NCI-H526 treated with DMSO at 0.1 percent for 48 hours (cell line): Measurements from ENCODE around the gene HDAC4.

Source experiments
- DNase-seq: peaks from one replicate; lab custom pipeline; 2025; lab: John Stamatoyannopoulos, UW

The HDAC4 gene

DNA sequence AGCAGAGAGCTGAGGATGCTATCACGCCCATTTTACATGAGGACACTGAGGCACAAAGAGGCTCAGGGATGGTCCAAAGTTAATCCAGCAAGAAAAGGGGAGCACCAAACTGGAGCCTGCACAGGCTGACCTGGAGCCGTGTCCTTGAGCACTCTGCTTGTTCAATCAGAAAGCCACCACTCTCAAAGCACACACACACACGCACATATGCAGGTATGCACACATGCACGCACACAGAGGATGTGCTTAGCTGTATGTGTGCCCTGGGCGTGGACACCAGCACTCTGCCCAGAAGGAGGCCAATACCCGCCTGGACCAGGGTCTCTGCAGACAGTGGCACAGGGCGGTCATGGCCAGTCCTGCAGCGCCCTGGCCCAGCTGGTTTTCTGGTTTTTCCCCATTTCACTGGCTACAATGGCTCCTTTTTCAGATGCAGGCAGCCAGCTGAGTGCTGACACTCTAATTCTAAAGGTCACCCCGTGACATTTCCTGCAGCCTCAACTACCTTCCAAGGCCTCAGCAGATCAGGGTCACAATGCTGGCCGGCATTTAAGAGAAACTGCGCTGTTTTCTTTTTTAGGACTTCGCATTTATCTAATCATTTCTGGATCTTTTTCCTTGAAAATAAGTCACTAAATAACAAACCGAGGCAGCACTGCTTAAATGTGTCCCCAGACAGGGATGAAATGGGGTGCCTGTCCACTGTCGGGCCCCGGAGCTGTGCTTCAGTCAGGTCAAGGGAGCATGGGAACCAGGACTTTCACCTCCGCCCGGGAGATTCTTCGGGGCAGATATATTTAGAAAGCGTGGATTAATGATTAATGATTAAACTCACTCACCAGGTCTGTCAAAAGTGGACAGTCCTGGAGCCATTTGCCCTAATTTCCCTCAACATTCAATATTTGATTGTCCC, 104.5 kb downstream of the HDAC4 start:
- DNase-seq, result no peak

DNA sequence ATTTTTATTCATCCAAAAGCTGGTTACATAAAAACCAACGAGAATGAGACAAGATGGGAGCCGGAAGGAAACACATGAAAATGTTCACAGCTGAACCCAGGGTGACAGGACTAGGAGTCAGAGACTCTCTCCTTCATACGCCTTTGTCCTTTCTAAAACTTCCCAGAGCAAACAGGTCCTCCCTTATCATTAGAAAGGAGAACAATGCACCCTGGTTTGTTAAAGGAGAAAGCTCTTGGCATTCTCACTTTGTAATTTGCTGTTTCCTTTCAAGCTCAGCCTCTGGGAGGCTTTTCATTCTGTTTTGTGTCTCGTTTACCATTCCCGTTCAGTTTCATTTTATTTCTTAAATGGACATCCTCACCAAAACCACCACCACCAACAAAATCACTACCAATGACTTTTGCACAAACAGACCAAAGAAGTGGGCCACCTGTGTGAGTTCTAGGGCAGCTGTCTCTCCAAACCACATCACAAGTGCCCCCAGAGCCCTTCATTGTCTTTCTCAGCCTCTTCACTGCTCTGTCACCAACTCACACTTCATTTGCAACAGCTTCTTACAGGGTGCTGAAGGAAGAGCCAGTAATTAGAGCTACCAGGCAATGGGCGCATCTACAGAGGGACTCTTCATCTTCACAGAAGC, 105.3 kb downstream of the HDAC4 start:
- no peak for DNase-seq

DNA sequence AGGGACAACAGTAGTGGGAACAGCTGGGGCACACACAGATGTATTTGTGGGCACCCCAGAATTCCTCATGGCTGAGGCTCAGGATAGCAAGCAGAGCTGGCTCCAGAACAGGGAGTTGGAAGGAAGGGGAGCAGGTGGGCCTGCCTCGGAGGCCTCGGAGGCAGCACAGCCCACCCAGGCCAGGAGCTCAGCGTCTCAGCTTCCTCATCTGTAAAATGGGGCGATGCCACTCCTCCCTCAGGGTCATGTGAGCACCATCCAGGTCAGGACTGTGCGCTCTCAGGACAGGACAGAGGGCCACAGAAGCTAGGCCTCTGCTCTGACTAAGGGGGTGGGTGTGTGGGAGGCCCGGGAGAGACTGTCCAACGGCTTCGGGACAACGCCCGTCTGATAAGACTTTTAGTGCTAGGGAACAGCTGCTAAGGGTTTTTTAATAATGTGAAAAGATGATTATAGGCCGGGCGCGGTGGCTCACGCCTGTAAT, 106.2 kb downstream of the HDAC4 start:
- no peak for DNase-seq

DNA sequence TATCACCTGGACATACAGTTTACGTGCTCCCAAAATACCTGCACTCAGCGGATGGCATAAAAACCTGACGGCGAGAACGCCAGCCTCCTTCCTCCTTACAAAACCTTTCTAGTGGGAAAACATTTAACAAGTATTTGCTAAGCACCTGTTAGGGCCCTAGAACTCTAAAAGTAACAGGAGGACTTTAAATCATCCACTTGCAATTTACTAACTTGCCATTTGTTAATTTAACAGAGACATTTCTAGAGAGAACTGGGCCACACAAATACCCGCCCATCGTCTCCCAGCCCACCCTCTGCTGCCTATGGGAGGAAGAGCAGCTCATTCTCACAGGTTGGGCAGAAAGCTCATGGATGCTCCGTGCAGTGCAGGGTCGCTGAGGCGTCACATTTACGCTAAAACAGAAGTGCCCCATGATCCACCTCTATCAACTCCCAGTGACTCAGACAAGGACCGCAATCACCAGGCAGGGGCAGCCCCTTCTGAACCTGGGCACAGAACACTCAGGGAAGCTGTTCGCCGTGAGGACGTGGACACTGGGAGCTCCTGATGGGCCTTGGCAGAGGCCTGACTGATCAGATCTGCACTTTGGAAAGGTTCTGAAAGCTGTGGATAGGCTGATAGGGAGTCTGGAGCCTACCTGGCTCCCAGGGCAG, 106.9 kb downstream of the HDAC4 start:
- DNase-seq, result no peak

DNA sequence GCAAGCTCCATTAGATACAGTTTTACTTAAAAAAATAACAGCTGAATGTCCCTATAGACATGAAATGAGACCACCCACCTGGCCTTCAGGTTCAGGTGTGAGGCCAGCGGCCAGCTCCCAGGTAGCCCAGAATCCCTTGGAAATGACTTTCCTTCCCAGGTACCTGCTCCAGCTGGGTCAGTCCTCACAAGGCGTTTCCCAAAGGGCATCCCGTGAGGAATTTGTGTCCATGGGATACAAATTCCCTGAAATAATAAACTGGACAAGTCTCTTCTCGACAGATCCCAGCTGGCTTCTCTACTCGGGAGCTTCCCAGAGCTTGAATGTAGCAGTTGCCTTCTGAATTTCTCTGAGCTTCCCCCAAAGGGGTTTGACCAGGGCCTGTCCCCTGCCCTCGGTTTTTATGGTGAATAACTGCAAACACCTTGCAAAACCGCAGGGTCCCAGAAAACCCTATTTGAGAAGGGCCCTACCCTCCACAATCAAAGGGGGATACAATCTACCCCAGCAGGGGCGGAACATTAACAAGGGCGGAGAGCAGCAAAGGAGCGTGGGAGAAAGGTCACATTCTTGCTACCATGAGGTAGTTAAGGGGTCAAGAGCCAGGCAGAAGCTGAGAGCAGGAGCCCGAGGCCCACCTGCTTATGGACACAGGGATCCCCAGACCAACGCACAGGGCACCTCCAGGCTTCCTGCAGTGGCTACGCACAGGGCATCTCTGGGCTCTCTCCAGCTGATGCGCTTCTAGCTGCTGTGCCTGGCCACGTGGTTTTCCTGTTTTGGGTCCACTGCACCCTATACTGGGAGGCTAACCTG, 107.7 kb downstream of the HDAC4 start:
- DNase-seq, result no peak

DNA sequence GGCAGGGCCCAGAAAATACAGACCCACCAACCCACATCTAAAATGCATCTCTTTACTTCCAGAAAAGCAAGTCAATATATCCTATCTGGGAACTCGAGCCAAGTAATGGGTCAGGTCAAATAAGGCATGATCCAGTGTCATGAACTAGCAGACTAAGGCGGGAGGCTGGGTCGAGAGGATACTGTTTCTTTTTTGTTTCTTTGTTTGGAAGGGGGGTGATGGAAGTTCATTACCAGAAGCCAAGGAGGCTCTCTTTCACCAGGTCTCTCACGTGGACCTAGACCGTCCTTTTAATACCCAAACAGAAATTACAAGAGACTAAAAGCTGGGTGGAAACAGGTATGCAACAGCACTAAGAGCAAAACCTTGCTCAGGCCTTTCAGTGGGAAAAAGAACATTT, 108.3 kb downstream of the HDAC4 start:
- no peak for DNase-seq

DNA sequence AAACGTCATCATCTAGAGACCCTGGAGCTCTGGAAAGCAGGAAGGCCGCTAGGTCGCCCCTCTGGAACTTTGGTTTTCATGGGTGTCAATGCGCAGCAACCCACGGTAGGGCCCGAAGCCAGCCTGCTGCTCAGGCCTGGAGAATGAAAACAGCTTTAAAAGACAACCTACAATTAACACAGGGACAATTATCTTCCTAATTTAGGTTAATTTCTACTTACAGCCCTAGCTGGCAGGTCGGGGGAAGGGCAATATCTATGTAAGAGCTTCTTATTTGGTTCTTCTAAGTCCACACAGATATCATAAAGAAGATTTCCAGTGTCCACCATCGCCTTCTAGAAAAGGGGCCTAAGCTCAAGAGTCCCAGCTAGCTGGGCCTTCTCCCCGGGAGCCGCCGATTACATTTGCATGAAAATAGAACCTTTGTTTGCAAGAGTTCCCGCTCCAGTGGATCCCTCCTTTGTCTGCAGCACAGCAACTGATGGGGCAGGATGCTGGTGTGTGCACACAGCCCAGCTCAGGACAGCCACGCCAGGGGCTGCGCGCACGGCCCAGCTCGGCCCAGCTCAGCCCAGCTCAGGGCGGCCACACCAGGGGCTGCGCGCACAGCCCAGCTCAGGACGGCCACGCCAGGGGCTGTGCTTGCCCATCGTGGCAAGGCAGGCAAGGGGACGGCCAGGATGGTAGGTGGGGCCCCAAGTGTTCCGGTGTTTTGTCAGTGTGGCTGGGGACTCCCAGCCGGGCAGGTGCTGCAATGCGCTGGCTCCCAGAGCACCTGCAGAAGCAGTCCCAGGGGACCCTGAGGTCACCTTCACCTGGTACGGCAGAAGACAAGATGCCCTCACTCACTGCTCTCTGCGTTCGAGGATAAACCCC, 109.1 kb downstream of the HDAC4 start:
- peak; percentile 81 for DNase-seq

DNA sequence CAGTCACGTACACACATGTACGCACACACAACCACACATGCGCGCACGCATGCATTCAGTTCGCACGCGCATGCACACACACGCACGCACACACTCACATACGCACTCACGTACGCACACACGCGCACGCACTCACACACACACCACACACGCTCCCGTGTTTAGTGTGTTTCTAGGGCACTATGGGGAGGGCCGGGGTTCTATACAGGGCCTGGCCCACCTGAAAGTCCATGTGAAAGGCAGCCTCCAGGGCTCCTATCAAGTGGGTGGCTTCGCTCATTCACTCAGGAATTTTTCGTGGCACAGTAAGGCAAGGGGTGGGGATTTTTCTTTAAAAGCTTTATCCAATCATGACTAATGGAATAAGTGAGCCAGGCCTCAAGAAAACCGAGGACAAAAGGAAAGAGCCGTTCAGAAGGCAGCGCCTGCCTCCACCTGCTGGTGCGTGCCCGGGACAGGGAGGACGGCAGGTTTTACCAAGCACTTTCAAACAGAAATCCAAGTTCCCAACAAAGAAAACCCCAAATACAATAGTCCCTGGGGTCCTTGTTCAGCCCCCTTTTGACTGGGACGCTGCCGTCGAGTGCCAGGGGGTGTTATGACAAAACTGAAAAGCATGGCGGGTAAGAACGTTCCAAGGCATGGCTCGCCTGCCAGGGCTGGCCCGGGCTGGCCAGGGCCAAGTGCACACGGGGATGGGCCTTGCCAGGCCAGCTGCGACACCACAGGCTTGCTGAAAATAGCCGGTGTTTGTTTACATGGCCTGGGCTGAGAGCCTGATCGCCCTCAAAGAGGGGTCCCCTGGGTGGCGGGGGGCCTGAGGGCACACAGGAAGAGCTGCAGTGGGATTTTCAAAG, 110.0 kb downstream of the HDAC4 start:
- DNase-seq, result no peak

DNA sequence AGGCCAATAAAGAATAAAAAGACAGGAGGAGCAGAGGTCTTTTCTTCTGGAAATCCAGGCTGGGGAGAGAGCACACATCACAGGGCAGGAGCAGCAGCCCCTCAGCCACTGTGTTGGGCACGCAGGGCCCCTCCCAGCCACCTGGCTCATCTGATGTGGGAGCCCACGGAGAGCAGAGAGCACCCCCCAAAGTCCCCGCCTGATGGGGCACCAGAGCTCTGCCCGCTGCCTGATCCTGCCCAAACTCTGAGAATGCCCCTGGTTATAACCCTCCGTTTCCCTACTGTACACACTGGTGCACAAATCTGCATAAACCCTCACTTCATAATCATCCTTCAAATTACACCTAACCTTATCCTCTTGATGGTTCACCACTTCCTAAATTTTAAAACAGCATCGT, 111.3 kb downstream of the HDAC4 start:
- DNase-seq, result no peak

DNA sequence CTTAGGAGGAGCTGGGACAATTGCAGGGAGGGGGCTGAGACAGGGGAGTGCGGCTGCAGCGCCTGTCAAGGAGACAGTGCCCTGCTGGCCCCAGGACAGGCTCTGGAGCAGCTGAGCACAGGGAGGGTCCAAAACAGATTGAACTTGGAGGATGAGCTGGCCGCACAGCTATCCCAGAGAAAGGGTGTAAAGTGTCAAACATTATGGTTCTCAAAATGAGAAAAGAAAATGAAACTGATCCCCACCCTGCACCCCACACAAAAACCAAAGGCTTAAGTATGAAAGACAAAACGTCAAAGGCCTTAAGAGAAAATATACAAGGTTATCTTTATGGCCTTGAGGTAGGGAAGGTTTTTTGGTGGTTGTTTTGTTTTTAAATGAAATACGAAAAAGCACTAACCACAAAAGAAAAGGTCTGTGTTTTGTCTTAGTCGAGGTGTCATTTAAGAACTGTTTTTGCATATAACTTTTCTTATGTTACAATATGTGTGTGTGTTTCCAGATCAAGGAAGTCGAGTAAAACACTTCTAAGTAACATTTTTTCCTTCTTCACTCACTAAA, 111.8 kb downstream of the HDAC4 start:
- no peak for DNase-seq

DNA sequence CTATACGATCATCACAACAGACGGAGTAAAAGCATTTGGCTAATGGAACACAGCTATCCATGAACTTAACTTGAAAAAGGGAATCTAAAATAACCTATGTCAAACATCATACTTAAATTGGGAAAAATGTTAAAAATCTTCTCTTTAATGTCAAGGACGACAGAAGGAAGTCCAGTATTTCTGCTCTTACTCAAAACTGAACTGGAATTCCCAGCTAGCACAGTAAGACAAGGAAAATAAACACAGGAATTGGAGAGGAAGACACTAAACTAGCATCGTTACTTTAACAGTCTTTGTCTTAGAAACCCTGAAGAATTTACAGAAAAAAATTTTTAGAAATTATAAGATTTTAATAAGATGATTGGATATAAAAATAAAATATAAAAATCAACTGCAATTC, 112.6 kb downstream of the HDAC4 start:
- DNase-seq, result no peak

DNA sequence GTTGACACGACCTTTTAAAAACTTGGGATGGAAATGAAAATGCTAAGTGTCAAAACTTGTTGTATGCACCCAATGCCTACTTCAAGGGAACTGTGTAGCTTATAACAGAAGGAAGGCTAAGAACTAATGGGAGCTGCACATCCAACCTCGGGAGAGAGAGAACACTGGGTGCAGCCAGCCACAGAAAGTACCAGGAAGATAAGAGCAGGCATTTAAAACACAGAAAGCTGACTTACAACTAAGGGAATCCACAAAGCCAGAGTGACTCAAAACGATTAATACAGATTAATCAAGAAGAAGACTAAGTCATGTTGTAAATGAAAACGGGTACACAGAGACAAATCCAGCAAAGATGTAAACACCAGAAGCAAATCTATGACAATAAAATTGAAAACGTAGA, 113.4 kb downstream of the HDAC4 start:
- no peak for DNase-seq

DNA sequence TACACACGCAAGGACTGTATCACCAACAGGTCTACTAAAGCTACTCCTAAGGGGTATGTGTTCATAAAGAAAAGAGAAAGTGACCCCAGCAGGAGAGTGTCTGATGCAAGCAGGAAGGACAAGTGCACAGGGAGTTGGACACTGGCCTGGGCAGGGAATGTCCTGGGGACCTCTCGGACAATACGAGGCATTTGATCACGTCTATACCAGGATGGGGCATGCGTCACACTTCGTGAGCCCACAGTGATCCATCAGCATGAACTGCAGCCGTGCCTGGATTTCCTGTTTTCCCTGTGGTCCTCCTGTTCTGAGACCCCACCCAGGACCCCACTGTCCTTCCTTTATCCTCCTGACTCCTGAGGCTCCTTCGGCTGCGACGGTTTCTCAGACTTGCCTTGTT, 113.9 kb downstream of the HDAC4 start:
- DNase-seq, result no peak

DNA sequence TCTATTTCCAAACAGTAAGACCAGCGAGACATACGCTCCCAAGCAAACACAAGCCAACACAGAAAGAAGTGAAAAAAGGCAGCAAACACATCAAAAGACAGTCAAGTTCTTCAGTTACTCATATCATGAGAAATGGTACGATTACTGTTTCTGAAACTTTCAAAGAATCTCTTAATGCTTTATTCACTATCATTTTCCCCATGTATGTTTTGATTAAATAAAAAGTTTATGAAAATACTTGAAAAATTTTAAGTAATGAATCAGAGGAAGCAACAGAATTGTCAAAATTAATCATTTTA, 114.9 kb downstream of the HDAC4 start:
- no peak for DNase-seq

DNA sequence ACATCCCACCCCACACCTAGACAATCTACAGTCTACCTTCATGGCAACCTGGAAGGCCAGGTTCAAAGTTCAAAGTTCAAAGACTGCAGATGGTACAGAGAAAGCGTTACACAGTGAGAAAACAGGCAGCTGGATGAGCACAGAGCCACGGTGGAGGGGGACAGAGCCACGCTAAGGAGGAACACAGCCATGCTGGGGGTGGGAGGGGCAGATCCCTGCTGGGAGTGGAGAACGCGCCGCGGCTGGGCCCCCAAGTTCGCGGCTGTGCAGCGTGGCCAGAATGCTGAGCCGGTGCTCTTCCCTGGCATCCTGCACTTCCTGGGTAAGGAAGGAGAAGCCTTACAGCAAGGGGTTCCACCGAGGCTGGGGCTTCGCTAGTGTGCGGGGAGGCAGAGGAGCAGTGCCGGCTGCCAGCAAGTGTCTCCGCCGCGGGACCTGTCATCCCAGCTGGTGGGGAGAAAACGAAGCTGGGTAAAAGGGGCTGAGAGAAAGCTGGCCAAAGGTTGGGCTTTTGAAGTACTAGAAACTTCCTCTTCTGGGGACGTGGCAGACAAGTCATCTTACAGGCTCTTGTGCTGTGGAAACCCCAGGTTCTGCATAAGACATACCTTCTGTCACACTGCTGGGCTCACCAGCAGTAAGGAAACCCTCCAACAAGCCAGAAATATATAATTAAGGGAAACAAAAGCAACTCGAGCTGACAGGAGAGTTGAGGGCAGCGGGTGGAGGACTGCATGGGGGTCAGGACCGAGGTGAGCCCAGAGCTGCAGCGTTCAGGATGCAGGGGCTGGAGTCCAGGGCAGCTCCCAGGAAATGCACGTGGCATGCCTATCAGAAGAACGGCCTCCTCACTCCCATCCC, 115.5 kb downstream of the HDAC4 start:
- DNase-seq, result no peak

DNA sequence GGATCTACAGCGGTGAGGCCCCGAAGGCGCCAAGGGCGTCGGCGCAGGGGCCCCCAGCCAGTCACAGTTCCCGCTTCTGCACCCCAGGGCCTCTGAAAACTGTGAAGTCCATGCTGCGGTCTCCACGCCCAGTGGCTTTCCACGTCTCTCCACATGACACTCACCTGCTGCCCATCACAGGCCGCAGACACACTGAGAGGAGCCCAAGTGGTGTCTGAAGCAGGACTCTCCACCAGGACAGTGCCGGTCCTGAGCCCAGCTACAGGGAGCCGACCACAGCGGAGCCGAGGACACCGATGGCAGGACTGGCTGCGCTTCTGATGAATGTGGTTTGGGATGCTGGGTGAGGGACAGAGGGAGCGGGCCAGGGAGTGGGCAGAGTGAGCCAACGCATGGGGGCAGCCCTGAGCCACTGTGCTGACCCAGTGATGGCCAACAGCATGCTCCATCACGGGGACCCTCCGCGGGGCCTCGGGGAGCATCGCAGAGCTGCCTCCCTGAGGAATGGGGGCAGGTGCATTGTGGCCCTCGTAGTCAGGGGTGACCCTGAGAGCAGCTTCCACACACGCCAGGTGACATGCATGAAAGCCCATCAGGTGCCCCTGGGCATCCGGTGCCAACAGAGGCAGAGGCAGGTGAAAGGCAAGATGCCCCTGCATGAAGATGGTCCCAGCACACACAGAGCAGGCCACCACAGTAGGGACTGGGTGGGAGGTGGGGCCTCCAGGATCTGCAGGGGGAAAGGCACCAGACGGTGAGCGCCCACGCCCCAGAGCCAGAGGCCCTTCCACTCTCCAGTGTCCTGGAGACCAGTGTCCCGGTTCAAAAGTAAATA, 116.6 kb downstream of the HDAC4 start:
- no peak for DNase-seq

DNA sequence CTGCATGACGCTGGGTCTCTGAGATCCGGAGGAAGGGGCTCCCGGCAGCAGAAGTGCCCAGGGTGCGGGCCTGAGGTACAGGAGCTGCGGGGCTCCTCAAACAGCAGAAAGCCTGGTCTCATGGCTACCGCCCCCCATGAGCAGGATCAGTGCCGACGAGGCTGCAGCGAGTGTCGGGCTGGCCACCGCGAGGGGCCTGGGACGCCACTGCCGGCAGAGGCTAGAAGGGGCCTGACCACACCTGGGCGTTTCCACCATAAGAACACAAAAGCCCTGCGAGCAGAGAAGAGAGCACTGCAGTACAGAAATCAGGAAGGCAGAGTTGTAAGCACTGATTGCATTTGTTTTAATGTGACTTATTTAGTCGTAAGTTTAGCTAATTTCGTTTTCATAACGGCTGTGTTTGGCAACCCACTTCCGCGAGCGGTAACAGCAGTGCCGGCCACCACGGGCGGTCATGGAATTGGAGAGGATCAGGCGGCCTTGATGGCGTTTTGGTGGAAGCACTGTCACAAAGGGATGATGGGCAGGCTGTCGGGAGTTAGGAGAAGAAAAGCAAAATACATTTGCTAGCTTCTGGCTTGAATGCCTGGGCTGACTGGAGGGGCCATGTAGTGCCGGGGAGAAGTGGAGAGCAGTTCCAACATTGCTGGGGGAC, 117.4 kb downstream of the HDAC4 start:
- no peak for DNase-seq
